GM21515 (cell line): ENCODE measurements around the gene EPHA4.

Source experiments
- ATAC-seq: cut with Tn5 transposase; IDR thresholded peaks from one replicate; pipeline ENCODE4 v1.9.1; 2021; ENCODE audit not compliant: unreplicated experiment

EPHA4 gene

GRCh38 chr2:221448057-221448843 is 123.9 kb downstream of the EPHA4 start:
- no peak for ATAC-seq

GRCh38 chr2:221447310-221447709 is 124.8 kb downstream of the EPHA4 start:
- ATAC-seq: no peak

GRCh38 chr2:221446140-221446539 is 126.0 kb downstream of the EPHA4 start:
- ATAC-seq: no peak

DNA sequence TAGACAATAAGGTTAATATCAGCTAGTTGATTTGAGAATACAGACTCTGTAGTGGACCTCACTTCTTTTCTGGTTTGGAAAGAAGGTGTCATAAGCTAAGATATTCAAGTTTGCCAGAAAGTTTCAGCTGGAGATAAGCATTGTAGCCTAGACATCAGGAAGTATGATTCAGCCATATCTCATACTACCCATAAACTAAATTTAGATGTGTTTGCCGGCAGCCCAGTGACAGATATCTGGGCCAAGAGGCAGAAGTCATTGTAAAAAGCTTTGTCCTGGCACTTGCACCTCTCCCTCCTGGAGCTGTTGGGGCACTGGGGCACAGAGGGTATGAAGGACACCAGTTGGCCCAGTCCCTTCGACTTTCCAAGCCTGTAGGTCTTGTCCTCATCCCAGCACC is 128.0 kb downstream of the EPHA4 start:
- no peak for ATAC-seq

DNA sequence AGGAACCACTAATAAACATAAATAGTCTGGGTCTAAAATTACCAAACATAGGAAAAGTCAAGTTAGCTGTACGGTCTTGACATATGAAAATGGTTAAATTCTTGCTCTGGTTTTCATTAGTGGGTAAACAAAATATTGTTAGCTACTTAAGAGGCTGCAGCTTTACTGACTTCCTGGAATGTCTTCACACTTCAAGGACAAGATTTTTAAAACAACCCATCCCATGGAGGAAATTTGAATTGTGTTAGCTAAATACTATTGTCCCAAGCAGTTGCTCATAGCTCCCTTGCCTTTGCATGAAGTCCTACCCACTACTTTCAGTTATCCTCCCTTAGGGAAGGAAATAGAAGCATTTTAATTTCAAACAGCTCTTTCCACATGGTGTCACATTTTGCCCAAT is 128.5 kb downstream of the EPHA4 start:
- ATAC-seq: no peak

GRCh38 chr2:221442128-221442527 is 130.0 kb downstream of the EPHA4 start:
- ATAC-seq: no peak

- ATAC-seq: no peak
Measured at GRCh38 chr2:221439761-221440479, 132.2 kb downstream of the EPHA4 start.

DNA sequence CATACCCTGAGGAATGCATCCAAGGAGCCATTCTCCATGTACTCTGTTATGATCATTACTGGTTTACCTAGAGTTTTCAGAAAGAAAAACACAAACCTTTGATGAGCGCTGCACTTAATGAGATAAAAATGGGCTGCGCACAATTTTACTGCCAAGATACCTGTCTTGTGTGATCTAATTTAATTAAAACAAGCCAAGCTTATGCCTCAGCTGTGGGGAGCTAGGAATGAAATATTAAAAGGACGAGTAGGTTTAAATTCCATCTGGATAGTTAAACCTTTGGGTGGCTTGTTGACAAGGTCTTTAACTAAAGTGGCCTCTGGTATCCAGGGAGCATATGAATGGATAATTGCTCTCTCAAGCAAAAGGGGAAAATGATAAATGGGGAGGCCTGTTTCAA is 135.0 kb downstream of the EPHA4 start:
- ATAC-seq: no peak

- ATAC-seq: no peak
Measured at GRCh38 chr2:221435171-221435570, 136.9 kb downstream of the EPHA4 start.

DNA sequence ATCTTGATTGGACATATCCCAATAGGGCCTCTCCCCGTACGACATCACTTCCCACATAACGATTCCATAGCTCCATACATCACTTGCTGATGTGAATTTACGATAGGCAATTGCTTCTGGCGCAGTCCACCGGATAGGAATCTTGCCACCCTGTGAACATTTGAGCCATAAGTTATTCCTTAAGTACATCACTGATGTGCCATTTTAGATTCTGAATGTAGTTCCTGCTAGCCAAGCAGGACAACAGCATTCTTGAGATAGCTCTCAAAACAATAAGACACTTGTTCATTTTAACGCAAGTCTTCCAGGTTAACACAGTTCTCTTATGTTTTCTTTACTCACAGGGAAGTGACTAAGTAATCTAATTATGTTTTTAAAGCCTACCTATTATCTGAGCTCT is 138.0 kb downstream of the EPHA4 start:
- ATAC-seq: no peak

DNA sequence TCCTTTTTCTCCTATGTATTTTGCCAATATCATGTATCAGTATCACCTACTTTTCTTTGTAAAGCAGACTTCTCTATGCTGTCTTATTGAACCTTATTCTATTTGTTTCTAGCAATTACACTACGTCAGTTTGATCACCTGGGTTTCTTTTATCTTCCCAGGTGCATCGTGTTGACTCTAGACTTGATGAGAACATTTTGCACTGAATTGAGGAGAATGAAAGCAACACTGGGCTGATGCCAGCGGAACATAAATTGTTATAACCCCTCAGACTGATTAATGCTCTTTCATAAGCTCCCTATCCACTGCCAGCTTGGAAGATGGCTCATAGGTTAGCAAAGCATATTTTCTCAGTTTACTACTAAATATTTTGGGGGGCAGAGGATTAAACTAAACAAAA is 140.6 kb downstream of the EPHA4 start:
- no peak for ATAC-seq

- no peak for ATAC-seq
Measured at GRCh38 chr2:221429741-221430491, 142.2 kb downstream of the EPHA4 start.

DNA sequence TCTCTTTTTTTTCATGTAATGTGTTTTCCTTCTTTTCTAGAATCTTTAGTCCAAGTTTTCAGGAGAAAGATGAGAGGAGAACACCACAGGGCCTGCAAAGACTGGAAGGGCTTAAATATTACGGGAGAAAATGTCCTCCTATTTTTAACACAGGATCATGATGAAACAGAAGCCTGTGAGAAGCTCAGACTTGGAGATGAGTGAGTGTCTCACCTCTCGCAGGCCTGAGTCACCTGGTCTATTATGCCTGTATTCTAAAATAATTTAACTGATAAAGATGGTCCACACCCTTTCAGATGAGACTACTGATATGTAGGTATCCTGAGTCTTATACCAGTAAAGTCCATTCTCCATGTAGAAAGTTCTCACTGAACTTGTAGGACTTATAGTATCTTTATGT is 143.2 kb downstream of the EPHA4 start:
- ATAC-seq: no peak

DNA sequence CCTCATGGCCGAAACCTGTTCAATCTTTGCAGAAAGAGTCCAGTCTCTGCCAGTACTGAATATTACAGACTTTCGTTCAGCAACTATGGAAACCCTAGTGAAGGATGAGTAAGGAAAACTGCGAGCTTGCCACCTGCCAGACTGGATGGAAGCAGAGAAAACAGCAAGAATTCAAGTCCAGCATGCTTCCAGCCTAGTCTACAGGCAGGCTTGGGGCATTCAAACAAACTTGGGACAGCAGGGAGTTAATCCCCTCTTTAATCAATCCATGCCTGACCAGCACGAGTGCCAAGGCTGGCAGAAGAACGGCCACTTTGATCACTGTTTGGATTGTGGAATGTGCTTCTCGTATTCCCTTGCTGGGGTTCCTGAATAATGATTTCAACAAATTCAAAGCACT is 145.2 kb downstream of the EPHA4 start:
- ATAC-seq: no peak

DNA sequence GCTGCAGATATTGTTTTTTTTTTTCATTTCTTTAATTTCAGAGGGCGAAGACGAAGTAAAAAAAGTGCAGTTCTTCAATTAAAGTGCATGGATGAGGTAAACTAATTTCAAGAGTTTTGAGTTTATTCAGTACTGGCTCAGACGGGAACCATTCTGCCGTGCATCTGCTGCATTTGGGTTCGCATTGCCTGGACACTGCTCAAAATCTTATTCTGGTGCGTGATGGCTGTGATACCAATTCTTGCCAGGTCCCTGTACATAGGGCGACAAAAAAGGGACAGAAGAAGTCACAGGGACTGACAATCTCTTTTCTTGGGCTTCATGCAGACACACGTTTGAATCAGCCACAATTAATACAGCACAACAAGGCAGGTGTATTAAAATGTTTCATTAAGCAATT is 146.2 kb downstream of the EPHA4 start:
- no peak for ATAC-seq

DNA sequence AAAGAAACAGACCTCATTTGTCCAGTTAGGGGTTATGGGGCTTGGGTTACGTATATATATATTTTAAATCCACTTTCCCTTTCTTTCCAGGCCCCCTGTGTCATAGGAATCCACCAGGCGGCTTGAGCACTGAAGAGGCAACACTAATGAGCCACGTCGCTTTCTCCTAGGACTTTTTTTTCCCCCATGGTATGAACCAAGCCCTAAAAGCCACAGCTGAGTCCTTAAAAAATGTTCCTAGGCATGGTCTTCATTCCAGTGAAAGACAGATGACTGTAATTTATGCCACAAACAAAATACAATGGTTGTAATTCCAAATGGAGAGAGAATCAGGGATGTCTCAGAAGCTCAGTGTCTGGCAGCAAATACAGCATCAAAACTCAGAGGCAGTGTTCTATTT is 146.8 kb downstream of the EPHA4 start:
- ATAC-seq: no peak

DNA sequence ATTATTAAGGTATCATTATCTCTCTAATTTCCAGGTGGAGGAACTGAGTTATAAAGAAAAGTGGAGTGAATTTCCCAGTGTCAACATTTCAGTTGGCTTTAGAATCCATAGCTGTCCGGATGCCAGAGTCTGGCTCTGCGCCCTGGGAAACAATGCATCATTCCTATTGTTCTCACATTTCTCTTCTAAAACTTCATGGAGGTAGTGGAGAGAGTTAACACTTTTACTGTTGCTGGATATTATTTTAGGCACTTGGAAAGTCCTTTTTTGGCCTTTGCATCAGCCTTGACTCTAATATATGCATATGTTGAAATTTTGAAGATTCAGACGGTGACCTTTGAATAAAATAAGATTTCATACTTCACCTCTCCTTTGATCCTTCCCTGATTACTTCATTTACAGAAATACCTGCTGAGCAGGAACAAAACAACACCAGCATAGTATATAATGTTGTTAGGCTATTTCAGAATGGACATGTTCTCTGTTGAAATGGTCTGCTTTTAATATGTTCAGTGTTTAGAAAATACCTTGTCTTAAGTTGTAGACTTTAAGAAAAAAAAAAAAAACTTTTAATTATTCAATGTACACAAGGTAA is 148.8 kb downstream of the EPHA4 start:
- ATAC-seq: no peak

DNA sequence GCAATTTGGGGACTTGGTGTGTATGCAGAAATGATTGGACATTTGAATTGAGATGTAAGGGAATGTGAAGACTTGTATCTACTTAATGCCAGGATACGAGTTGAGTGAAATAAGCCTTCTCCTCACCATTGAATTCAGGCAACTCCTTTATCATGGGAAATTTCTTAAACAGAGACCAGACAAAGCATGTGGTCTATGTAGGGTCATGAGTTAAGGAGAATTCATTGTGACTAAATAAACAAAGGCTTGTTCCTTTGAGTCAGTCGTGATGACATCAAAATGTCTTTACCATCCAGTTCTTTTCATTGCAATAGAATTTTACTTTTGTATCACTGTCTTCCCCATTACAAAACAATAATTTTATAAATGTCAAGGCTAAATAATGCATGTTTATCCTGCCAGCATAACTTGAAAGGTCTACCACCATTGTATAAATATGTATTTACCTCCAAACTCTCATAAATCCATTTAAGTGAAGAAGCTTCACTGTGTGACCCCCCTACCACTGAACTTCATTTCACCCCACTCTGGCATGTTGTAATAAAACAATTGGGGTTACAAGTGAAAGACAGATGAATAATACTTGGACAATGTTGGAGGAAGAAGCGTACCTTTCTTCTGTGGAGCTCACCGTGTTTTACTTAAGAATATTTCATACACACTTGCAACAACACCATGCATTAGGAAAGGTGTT is 149.4 kb downstream of the EPHA4 start:
- ATAC-seq: no peak

DNA sequence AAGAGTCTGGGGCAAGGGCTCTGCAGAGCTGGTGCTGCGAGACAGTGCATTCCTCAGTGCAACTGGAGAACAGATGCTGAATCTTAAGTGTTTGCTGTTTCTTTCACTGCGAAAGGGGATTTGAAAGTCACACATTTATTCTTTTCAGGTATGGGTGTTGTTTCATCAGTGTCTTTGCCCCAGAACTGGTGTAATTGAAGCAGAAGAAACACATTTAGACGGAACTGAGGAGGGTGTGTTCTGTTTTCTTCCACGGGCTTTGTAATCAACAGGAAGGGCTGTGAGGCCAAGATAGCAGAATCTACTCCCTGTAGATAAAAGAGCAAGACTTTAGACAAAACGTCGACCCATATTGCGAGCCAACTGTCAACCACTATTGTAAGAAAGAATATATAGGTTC is 151.9 kb downstream of the EPHA4 start:
- ATAC-seq: peak; percentile 46

DNA sequence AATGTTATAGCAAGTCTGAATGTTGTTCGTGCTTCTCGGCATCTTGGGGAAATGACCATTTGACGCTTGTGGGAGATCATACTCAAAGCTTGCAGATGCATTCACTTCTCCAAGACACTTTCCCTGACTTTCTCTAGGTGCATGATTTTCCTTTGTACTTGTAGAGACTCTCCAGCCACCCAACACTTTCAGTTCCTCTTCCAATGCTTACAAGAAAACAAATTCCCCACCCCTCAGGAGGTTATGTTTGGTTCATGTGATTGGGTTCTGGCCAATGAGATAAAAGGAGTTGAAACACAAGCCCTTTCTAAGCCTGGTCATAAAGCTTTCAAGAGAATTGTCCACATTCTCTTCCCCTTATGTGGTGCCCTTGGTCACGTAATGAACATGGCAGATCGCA is 156.3 kb downstream of the EPHA4 start:
- no peak for ATAC-seq

DNA sequence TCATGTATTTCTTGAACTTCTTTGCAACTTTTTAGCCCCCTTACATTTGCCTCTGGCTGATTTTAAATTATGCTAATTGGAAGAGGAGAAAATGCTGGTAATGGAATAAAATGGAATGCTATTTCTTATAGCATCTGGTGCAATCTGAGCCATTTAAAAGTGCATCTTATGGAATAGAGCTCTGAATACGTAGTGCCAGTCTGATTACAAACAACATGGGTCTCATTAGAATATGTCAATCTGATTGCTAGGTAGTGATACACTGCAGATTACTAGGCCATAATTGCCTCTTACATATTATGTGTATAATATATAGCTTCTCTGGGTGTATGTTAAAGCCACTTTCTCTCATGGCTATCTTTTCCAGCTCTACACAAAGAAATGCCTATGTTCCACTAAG is 159.1 kb downstream of the EPHA4 start:
- no peak for ATAC-seq
